Thyroid gland (tissue), 4 donors: ENCODE results near the gene RNF187.

Experiments
- POLR2A ChIP-seq, 2 donors: fragments of 450-650 bp; IDR thresholded peaks; one replicate each; pipeline ENCODE4 v1.6.1; 2017; ENCODE audit warnings: antibody characterized with exemption in 2 of 2, mild to moderate bottlenecking in 2 of 2, moderate library complexity in 1 of 2
- TF ChIP-seq, protein P1 (sequence below), 6 experiments: fragments of 200-600 bp in 3 of 6; fragments of 450-650 bp in 3 of 6; sonication (generic) in 3 of 6; IDR thresholded peaks; one replicate each; pipeline ENCODE4 v1.5.1; 2016 to 2019; ENCODE audit warnings: antibody characterized with exemption in 6 of 6, mild to moderate bottlenecking in 2 of 6, inconsistent platforms in 1 of 6, moderate library complexity in 1 of 6

DNA sequence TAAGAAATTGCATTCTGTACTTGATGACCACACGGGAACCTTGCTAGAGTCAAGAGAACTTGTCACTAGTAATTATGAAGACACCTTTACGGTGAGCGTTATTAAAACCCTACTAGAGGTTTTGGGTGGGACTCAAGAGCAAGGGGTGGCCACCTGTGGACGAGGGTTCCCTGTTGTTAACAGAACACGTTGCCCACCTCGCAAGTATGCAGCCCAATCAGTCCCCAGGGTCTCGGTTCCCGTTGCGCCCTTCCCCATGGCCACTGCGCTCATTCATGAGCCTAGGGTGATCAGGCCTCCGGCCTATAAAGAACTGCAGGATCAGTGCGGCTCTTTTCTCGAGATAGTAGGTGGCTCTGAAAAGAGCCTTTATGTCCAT lies 30.2 kb upstream of the RNF187 start:
- TF ChIP-seq, protein P1, sequence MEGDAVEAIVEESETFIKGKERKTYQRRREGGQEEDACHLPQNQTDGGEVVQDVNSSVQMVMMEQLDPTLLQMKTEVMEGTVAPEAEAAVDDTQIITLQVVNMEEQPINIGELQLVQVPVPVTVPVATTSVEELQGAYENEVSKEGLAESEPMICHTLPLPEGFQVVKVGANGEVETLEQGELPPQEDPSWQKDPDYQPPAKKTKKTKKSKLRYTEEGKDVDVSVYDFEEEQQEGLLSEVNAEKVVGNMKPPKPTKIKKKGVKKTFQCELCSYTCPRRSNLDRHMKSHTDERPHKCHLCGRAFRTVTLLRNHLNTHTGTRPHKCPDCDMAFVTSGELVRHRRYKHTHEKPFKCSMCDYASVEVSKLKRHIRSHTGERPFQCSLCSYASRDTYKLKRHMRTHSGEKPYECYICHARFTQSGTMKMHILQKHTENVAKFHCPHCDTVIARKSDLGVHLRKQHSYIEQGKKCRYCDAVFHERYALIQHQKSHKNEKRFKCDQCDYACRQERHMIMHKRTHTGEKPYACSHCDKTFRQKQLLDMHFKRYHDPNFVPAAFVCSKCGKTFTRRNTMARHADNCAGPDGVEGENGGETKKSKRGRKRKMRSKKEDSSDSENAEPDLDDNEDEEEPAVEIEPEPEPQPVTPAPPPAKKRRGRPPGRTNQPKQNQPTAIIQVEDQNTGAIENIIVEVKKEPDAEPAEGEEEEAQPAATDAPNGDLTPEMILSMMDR (IDR thresholded peaks at IDR 0.05) = no peak
- no peak for TF ChIP-seq POLR2A (IDR thresholded peaks at IDR 0.05)
